NB4 (cell line): Measurements from ENCODE around the gene PCNT.

Source experiments
- DNase-seq: peaks from one replicate; pipeline ENCODE4 v3.0.0; 2010; ENCODE audit warnings: low read depth
- H3K4me3 ChIP-seq: one replicate; pipeline ENCODE4 v1.5.1; 2011; ENCODE audit warnings: mild to moderate bottlenecking, low read depth, low read length, moderate library complexity
- CTCF ChIP-seq: IDR thresholded peaks from one replicate; pipeline ENCODE4 v1.5.1; 2012; ENCODE audit warnings: low read depth, low read length
- MAX ChIP-seq: IDR thresholded peaks from 2 replicates; pipeline ENCODE4 v1.6.1; 2011; ENCODE audit warnings: low read depth, low read length
- MYC ChIP-seq: IDR thresholded peaks from 2 replicates; pipeline ENCODE4 v1.6.1; 2011; ENCODE audit warnings: low read depth, low read length
- POLR2A ChIP-seq: IDR thresholded peaks from 2 replicates; pipeline ENCODE4 v1.6.1; 2011; ENCODE audit warnings: mild to moderate bottlenecking; ENCODE audit not compliant: insufficient read length; ENCODE audit errors: extremely low read depth

Gene PCNT

GRCh38 chr21:46437096-46437498, 113.1 kb downstream of the PCNT start:
- TF ChIP-seq MYC (no peak), POLR2A (no peak), CTCF (no peak), MAX (no peak)
- DNase-seq, result no peak
- no peak overlapping the region for H3K4me3 ChIP-seq

GRCh38 chr21:46437511-46437910, 113.6 kb downstream of the PCNT start:
- no peak for TF ChIP-seq MYC
- no peak for TF ChIP-seq POLR2A
- no peak for TF ChIP-seq CTCF
- TF ChIP-seq MAX, result no peak
- no peak for DNase-seq
- no peak overlapping the region for H3K4me3 ChIP-seq

- DNase-seq, result no peak
- TF ChIP-seq MAX, result no peak
- TF ChIP-seq POLR2A, result no peak
- TF ChIP-seq MYC, result no peak
- TF ChIP-seq CTCF, result no peak
- H3K4me3 ChIP-seq, result no peak overlapping the region
Measured at GRCh38 chr21:46438241-46438640, 114.3 kb downstream of the PCNT start.

DNA sequence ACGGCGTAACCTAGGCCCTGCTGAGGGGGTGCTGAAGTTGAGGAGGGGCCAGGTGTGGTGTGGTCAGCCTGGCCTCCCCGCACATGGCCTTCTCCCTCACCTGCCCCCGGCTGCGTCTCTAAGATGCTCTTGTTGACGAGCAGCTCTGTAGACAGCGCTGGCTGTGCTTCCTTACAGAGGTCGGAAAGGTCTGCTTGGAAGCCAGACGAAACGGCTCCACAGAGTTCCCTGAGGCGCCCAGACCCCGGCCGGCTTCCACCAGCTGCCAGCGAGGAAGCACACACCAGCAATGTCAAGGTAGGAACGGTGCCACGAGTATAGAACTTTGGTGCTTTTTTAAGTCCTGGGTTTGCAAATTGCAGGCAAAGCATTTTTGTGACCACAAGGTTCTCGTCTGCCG, 116.0 kb downstream of the PCNT start:
- H3K4me3 ChIP-seq, result no peak overlapping the region
- DNase-seq, result no peak
- TF ChIP-seq MYC, result no peak
- no peak for TF ChIP-seq POLR2A
- no peak for TF ChIP-seq CTCF
- no peak for TF ChIP-seq MAX

GRCh38 chr21:46441331-46441730, 117.4 kb downstream of the PCNT start:
- no peak for DNase-seq
- no peak overlapping the region for H3K4me3 ChIP-seq
- TF ChIP-seq CTCF (no peak), MAX (no peak), MYC (no peak), POLR2A (no peak)

DNA sequence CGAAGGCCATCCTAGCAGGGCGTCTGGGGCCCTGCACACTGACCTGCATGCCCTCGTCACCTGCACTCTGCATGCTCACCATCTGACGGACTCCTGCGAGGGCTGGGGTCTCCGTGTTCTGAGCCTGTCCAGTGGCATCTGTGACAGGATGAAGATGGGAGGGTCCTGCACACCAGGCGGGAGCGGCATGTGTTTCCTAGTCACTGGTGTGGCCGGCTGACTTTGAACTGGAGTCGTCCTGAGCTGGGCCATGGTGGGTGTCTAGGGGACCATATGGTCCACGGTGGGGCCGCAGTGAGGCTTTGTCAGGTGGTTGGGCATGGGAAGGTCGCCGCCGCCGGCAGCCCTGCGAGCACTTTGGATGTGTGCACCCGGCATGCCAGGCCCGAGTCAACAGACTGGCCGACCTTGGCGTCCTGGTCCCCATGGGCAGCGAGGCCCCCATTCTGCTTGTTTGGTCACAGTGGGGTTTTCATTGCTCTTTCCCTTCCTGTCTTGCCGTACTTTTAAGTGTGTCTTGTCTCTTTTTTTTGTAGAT, 118.1 kb downstream of the PCNT start:
- no peak for DNase-seq
- TF ChIP-seq MYC, result no peak
- no peak for TF ChIP-seq MAX
- TF ChIP-seq POLR2A, result no peak
- TF ChIP-seq CTCF, result no peak
- no peak overlapping the region for H3K4me3 ChIP-seq
